ENCODE data around the gene ATP8A2. TPM values are rescaled to one million over a fixed set of nuclear protein-coding genes. Genes with fewer than 3 reads are reported as not detected.

ATP8A2 gene
- total RNA-seq, 1 experiment from 2014 or later: 5.2 TPM

DNA sequence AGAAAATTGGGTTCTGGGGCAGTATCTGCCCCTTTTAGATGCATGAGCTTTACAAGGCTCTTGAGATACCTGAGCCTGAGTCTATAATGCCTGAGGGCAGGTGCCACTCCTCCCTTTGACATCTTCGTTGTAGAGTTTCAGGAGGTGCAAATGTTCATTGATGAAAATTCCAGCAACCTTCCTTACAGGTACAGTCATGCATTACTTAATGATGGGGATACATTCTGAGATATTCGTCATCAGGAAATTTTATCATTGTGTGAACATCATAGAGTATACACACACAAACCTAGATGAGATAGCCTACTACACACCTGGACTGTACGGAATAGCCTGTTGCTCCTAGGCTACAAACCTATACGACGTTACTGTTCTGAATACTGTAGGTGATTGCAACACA is 370.0 kb downstream of the ATP8A2 start:
- CTCF ChIA-PET: no interaction called here
- POLR2A ChIA-PET: no interaction called here
- ATAC-seq (no peak), DNase-seq (ENCODE audit: low spot score) (no peak)
- no peaks in the 10 kb centered on the region for H3K27me3 Mint-ChIP-seq (ENCODE audit: low read depth)
- H3K36me3 Mint-ChIP-seq: no peaks in the 10 kb centered on the region
- no peaks in the 10 kb centered on the region for H3K9me3 Mint-ChIP-seq
- peaks cover 15% of the 10 kb centered on the region for H3K4me1 Mint-ChIP-seq
- H3K4me3 Mint-ChIP-seq: no peak overlapping the region
- TF ChIP-seq NR3C1 (CRISPR knock-in tag; conservative IDR thresholded peaks at IDR 0.05; ENCODE audit: low read depth) (no peak), ZBTB21 (CRISPR knock-in tag; IDR thresholded peaks at IDR 0.05; ENCODE audit: borderline replicate concordance) (no peak), ZNF138 (CRISPR knock-in tag; conservative IDR thresholded peaks at IDR 0.05) (no peak), ZNF232 (CRISPR knock-in tag; IDR thresholded peaks at IDR 0.05) (no peak), NFE2L1 (CRISPR knock-in tag; IDR thresholded peaks at IDR 0.05) (no peak), JAZF1 (CRISPR knock-in tag; IDR thresholded peaks at IDR 0.05) (no peak), NR2C2 (CRISPR knock-in tag; IDR thresholded peaks at IDR 0.05) (no peak), ZNF219 (CRISPR knock-in tag; IDR thresholded peaks at IDR 0.05; ENCODE audit: borderline replicate concordance) (no peak)
- TF ChIP-seq, protein P1, sequence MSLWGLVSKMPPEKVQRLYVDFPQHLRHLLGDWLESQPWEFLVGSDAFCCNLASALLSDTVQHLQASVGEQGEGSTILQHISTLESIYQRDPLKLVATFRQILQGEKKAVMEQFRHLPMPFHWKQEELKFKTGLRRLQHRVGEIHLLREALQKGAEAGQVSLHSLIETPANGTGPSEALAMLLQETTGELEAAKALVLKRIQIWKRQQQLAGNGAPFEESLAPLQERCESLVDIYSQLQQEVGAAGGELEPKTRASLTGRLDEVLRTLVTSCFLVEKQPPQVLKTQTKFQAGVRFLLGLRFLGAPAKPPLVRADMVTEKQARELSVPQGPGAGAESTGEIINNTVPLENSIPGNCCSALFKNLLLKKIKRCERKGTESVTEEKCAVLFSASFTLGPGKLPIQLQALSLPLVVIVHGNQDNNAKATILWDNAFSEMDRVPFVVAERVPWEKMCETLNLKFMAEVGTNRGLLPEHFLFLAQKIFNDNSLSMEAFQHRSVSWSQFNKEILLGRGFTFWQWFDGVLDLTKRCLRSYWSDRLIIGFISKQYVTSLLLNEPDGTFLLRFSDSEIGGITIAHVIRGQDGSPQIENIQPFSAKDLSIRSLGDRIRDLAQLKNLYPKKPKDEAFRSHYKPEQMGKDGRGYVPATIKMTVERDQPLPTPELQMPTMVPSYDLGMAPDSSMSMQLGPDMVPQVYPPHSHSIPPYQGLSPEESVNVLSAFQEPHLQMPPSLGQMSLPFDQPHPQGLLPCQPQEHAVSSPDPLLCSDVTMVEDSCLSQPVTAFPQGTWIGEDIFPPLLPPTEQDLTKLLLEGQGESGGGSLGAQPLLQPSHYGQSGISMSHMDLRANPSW (CRISPR knock-in tag; conservative IDR thresholded peaks at IDR 0.05; ENCODE audit: low read depth): no peak
- TF ChIP-seq, protein P2, sequence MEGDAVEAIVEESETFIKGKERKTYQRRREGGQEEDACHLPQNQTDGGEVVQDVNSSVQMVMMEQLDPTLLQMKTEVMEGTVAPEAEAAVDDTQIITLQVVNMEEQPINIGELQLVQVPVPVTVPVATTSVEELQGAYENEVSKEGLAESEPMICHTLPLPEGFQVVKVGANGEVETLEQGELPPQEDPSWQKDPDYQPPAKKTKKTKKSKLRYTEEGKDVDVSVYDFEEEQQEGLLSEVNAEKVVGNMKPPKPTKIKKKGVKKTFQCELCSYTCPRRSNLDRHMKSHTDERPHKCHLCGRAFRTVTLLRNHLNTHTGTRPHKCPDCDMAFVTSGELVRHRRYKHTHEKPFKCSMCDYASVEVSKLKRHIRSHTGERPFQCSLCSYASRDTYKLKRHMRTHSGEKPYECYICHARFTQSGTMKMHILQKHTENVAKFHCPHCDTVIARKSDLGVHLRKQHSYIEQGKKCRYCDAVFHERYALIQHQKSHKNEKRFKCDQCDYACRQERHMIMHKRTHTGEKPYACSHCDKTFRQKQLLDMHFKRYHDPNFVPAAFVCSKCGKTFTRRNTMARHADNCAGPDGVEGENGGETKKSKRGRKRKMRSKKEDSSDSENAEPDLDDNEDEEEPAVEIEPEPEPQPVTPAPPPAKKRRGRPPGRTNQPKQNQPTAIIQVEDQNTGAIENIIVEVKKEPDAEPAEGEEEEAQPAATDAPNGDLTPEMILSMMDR (IDR thresholded peaks at IDR 0.05): no peak
- TF ChIP-seq, protein P3, sequence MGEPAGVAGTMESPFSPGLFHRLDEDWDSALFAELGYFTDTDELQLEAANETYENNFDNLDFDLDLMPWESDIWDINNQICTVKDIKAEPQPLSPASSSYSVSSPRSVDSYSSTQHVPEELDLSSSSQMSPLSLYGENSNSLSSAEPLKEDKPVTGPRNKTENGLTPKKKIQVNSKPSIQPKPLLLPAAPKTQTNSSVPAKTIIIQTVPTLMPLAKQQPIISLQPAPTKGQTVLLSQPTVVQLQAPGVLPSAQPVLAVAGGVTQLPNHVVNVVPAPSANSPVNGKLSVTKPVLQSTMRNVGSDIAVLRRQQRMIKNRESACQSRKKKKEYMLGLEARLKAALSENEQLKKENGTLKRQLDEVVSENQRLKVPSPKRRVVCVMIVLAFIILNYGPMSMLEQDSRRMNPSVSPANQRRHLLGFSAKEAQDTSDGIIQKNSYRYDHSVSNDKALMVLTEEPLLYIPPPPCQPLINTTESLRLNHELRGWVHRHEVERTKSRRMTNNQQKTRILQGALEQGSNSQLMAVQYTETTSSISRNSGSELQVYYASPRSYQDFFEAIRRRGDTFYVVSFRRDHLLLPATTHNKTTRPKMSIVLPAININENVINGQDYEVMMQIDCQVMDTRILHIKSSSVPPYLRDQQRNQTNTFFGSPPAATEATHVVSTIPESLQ (CRISPR knock-in tag; IDR thresholded peaks at IDR 0.05): no peak
- TF ChIP-seq, protein P4, sequence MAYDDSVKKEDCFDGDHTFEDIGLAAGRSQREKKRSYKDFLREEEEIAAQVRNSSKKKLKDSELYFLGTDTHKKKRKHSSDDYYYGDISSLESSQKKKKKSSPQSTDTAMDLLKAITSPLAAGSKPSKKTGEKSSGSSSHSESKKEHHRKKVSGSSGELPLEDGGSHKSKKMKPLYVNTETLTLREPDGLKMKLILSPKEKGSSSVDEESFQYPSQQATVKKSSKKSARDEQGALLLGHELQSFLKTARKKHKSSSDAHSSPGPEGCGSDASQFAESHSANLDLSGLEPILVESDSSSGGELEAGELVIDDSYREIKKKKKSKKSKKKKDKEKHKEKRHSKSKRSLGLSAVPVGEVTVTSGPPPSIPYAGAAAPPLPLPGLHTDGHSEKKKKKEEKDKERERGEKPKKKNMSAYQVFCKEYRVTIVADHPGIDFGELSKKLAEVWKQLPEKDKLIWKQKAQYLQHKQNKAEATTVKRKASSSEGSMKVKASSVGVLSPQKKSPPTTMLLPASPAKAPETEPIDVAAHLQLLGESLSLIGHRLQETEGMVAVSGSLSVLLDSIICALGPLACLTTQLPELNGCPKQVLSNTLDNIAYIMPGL (CRISPR knock-in tag; IDR thresholded peaks at IDR 0.05): no peak
- TF ChIP-seq, protein P5, sequence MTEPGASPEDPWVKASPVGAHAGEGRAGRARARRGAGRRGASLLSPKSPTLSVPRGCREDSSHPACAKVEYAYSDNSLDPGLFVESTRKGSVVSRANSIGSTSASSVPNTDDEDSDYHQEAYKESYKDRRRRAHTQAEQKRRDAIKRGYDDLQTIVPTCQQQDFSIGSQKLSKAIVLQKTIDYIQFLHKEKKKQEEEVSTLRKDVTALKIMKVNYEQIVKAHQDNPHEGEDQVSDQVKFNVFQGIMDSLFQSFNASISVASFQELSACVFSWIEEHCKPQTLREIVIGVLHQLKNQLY (CRISPR knock-in tag; IDR thresholded peaks at IDR 0.05): no peak
- TF ChIP-seq, protein P6, sequence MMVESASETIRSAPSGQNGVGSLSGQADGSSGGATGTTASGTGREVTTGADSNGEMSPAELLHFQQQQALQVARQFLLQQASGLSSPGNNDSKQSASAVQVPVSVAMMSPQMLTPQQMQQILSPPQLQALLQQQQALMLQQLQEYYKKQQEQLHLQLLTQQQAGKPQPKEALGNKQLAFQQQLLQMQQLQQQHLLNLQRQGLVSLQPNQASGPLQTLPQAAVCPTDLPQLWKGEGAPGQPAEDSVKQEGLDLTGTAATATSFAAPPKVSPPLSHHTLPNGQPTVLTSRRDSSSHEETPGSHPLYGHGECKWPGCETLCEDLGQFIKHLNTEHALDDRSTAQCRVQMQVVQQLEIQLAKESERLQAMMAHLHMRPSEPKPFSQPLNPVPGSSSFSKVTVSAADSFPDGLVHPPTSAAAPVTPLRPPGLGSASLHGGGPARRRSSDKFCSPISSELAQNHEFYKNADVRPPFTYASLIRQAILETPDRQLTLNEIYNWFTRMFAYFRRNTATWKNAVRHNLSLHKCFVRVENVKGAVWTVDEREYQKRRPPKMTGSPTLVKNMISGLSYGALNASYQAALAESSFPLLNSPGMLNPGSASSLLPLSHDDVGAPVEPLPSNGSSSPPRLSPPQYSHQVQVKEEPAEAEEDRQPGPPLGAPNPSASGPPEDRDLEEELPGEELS (CRISPR knock-in tag; IDR thresholded peaks at IDR 0.05): no peak
- TF ChIP-seq, protein P7, sequence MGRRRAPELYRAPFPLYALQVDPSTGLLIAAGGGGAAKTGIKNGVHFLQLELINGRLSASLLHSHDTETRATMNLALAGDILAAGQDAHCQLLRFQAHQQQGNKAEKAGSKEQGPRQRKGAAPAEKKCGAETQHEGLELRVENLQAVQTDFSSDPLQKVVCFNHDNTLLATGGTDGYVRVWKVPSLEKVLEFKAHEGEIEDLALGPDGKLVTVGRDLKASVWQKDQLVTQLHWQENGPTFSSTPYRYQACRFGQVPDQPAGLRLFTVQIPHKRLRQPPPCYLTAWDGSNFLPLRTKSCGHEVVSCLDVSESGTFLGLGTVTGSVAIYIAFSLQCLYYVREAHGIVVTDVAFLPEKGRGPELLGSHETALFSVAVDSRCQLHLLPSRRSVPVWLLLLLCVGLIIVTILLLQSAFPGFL (CRISPR knock-in tag; IDR thresholded peaks at IDR 0.05; ENCODE audit: borderline replicate concordance): no peak
- TF ChIP-seq, protein P8, sequence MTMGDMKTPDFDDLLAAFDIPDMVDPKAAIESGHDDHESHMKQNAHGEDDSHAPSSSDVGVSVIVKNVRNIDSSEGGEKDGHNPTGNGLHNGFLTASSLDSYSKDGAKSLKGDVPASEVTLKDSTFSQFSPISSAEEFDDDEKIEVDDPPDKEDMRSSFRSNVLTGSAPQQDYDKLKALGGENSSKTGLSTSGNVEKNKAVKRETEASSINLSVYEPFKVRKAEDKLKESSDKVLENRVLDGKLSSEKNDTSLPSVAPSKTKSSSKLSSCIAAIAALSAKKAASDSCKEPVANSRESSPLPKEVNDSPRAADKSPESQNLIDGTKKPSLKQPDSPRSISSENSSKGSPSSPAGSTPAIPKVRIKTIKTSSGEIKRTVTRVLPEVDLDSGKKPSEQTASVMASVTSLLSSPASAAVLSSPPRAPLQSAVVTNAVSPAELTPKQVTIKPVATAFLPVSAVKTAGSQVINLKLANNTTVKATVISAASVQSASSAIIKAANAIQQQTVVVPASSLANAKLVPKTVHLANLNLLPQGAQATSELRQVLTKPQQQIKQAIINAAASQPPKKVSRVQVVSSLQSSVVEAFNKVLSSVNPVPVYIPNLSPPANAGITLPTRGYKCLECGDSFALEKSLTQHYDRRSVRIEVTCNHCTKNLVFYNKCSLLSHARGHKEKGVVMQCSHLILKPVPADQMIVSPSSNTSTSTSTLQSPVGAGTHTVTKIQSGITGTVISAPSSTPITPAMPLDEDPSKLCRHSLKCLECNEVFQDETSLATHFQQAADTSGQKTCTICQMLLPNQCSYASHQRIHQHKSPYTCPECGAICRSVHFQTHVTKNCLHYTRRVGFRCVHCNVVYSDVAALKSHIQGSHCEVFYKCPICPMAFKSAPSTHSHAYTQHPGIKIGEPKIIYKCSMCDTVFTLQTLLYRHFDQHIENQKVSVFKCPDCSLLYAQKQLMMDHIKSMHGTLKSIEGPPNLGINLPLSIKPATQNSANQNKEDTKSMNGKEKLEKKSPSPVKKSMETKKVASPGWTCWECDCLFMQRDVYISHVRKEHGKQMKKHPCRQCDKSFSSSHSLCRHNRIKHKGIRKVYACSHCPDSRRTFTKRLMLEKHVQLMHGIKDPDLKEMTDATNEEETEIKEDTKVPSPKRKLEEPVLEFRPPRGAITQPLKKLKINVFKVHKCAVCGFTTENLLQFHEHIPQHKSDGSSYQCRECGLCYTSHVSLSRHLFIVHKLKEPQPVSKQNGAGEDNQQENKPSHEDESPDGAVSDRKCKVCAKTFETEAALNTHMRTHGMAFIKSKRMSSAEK (CRISPR knock-in tag; IDR thresholded peaks at IDR 0.05; ENCODE audit: borderline replicate concordance): no peak
- TF ChIP-seq, protein P9, sequence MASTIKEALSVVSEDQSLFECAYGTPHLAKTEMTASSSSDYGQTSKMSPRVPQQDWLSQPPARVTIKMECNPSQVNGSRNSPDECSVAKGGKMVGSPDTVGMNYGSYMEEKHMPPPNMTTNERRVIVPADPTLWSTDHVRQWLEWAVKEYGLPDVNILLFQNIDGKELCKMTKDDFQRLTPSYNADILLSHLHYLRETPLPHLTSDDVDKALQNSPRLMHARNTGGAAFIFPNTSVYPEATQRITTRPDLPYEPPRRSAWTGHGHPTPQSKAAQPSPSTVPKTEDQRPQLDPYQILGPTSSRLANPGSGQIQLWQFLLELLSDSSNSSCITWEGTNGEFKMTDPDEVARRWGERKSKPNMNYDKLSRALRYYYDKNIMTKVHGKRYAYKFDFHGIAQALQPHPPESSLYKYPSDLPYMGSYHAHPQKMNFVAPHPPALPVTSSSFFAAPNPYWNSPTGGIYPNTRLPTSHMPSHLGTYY (CRISPR knock-in tag; IDR thresholded peaks at IDR 0.05): no peak
- no peak overlapping the region for H3K27ac Mint-ChIP-seq

All from WTC11 (cell line).